NCI-H526 (cell line): ENCODE data around the gene DGKD.
A peak's percentile ranks its signal among the peaks of the same experiment; 100 is the strongest.
"Not testable (repeated sequence)": the region's sequence is repeated elsewhere in the genome, so short reads cannot be mapped to it uniquely, and the experiment has no call there.

Source experiments
- DNase-seq, 2 experiments: peaks; one replicate each; lab custom pipeline; 2025; lab: John Stamatoyannopoulos, UW

DGKD gene, protein sequence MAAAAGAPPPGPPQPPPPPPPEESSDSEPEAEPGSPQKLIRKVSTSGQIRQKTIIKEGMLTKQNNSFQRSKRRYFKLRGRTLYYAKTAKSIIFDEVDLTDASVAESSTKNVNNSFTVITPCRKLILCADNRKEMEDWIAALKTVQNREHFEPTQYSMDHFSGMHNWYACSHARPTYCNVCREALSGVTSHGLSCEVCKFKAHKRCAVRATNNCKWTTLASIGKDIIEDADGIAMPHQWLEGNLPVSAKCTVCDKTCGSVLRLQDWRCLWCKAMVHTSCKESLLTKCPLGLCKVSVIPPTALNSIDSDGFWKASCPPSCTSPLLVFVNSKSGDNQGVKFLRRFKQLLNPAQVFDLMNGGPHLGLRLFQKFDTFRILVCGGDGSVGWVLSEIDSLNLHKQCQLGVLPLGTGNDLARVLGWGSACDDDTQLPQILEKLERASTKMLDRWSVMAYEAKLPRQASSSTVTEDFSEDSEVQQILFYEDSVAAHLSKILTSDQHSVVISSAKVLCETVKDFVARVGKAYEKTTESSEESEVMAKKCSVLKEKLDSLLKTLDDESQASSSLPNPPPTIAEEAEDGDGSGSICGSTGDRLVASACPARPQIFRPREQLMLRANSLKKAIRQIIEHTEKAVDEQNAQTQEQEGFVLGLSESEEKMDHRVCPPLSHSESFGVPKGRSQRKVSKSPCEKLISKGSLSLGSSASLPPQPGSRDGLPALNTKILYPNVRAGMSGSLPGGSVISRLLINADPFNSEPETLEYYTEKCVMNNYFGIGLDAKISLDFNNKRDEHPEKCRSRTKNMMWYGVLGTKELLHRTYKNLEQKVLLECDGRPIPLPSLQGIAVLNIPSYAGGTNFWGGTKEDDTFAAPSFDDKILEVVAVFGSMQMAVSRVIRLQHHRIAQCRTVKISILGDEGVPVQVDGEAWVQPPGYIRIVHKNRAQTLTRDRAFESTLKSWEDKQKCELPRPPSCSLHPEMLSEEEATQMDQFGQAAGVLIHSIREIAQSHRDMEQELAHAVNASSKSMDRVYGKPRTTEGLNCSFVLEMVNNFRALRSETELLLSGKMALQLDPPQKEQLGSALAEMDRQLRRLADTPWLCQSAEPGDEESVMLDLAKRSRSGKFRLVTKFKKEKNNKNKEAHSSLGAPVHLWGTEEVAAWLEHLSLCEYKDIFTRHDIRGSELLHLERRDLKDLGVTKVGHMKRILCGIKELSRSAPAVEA

DNA sequence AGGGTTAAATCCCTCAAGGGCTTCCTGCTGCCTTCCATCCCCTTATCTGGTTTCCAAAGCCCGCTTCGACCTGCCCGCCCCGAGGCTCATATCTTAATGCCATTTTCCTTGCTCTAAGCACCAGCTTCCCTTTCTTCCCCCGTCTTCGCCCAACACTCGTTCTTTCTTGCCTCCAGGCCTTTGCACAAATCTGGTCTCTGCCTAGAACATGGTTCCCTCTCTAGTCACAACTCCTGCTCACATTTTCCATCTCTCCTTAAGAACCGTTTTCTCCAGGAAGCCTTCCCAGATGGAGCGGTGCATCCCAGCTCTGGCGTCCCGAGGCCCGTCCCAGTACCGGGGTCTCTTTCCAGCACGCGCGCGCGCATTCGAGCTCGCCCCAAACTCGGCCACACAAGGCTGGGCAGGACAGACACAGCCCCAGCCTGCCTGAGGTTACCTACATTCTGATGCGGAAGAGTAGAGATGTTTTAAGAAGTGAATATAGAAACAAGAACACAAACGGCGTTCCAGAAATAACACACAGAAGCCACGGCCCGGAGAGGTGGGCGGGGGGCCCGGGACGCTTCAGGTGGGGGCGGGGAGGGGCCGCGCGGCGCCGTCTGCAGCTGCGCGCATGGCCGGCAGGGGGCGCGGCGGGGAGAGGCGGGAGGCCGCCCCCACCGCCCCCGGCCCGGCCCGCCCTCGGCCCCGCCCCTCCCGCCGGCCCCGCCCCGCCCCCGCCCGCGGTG lies at the start of gene DGKD:
Gene DGKD, plus strand, starts transcription at position 726 of the 731 bp plus-strand sequence. CDS start 25 bp downstream, outside the sequence.
- peak; percentile 7 to 74 for DNase-seq

DNA sequence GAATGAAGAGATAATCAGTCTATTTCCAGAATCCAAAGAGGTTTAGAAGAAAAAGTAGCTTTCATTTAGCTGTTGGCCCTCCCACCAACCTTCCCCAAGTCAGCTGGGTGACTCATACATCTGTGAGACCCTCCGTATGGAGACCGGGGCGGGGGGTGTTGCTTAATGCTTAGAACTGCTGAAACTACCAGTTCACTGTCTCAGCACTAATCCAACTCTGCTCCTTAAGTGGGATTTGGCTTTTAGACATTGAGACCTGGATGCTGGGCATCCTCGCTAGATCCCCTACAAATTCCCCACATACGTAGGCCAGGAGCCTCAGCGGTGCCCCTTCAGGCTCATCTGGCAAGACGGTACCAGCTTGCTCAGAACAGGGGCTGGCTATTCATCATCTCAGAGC lies 46.7 kb upstream of the DGKD start, which contains the start of gene SAG:
Gene SAG, plus strand, starts transcription at position 252 of the 400 bp plus-strand sequence. CDS start 1,374 bp downstream, outside the sequence.
- no peak for DNase-seq

DNA sequence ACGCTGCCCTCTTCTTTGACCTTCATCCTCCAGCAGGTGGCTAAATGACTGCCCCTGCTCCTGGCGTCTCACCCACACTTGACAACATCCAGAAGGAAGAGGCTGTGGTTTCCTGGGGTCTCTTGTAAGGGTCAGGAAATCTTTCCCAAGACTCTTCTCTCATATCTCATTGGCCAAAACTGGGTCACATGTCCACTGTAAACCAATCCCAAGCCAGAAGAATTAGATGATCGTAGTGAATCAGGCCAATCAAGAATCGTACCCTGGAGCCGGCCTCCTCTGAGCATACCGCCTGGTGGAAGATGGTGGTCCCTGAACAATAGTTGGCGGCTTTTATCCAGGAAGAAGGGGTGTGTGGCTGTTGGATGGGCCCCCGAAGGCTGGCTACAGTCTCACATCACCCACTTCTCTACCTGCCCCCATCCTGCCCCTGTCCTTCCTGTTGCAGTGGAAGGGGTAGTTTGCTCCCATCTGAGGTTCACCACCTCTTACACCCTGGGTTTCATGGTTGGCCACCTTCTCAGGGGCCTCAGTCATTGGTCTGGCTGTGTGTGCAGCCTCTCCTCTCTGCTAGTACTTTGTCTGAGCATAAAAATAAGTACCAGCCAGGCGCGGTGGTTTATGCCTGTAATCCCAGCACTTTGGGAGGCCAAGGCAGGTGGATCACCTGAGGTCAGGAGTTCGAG lies 42.9 kb upstream of the DGKD start:
- no peak for DNase-seq

DNA sequence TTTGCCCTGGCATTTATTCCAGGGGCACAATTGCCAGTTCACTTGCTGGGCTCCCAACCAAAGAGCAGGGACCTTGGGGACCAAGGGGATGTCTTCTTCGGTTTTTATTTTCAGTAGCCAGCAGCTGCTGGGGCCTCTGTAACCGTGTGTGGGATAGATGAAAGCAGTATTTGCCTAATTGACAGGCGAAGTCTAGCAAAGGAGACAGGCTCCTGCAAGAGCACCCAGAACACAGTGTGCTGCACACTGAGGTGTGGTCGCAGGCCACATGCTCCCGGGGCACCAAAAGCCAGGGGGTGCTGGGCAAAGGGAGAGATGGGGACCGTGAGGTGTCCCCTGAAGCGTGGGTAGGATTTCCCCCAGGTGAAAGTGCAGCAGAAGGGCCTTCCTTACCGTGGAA lies 41.4 kb upstream of the DGKD start:
- peak; percentile 40 to 47 for DNase-seq

DNA sequence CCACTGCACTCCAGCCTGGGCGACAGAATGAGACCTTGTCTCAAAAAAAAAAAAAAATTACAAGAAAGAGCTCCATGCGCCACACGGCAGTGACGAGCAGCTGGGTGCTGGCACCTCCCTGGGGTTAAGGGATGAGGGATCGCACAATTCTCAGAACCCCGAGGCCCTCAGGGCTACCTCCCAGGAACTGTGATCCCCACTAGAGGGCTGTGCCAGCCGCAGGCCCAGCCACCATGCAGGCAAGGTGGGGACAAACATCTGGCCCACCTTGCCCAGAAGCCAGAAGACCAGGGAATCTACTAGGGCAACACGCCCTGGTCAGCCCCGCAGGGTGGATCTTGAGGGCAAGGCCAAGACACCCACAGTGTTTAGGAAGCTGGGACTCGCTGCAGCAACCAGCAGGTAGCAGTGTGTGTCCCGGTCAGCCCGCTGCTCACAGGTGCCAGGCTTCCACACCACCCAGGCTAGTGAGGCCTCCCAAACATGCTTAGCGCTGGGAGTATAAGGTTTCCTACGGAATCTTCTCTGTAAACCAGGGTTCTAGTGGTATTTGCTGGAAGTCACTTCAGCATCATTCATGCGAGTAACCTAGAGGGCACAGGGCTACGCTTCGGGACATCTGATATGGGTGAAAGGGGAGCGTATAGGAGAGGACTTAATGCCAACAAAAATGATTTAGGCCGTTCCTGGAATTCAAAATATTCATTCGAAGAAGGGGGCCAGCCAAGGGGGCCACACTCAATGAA lies 39.9 kb upstream of the DGKD start:
- no peak for DNase-seq

DNA sequence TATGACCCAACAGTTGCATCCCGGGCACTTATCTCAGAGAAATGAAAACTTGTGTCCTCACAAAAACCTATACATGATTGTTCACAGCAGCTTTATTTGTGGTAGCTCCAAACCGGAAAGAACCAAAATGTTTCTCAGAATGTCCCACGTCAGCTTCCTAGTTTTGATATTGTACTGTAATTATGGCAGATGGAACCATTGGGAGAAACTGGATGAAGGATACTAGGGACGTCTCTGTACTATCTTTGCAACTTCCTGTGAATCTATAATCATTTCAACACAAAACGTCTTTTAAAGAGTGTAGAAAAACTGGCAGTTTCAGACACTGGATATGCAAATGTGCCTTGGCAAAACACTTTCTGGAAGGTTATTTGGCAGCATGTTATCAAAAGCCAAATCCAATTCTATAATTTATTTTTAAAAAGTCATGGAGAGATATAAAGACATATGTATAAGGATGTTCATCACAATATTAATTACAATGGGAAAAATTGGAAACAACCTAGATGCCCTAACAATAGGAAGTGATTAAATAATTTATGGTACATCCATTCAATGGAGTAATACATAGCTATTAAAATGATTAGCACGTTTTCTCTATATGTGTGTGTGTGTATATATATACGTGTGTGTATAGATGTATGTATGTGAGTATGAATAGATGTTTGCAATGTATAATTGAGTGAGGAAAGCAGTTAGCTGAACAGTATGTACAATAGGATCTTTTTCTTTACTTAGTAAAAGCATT lies 36.9 kb upstream of the DGKD start:
- no peak for DNase-seq

DNA sequence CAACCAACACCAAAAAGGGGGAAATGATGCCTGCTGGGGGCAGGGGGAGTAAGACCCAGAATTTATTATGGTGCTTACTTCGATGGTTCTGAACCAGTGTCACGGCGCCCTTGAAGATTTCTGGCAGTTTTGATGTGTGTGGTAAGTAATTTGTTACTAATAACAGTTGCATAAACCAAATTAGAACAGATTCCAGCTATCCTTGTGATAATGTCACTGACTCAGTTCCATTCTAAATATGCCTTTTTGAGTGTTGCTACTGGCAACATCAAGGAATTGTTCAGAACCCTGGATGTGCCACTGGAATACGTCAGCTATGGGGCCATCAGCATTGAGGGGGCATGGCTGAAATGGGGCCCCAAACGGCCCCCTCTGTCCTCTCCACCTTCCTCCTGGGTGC lies 35.0 kb upstream of the DGKD start:
- DNase-seq = no peak

DNA sequence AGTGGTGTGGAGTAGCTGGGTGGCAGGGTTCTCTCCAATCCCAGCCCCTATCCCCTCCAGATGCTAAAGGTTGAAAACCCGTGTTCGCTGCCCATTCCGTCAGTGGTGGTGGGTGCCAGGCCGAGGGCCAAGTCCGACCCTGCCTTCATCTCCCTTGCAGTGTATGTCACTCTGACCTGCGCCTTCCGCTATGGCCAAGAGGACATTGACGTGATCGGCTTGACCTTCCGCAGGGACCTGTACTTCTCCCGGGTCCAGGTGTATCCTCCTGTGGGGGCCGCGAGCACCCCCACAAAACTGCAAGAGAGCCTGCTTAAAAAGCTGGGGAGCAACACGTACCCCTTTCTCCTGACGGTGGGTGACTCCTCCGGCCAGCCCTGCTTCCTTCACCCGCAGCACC lies 33.8 kb upstream of the DGKD start:
- DNase-seq = no peak

DNA sequence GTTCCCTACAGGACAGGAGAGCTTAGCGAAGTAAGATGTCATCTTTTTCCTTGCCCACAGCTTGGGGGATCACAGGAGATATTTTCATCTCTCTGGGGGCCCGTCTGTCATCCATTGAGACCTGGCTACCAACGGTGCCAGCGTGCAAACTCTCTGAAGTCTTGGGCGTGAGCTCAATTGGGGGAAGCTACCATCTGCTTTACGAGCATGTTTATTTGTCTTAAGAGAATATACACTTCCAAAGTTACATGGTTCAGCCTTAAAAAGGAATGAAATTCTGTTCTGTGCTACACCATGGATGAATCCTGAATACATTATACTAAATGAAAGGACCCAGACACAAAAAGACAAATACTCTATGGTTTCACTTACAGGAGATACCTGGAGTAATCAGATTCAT lies 33.1 kb upstream of the DGKD start:
- no peak for DNase-seq

DNA sequence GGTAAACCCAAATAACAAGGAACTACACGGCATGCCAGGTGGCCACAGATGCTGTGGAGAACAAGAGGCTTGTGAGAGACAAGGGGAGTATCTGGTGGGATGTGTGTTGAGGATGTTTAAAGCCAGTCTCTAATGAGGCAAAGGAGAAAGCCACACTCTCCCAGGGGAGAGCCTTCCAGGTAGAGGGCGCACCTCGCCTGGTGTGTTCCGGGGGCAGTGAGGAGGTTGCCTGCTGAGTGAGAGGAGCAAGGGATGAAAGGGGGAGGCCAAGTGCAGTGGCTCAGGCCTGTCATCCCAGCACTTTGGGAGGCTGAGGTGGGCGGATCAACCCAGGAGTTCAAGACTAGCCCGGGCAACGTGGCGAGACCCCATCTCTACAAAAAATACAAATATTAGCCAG lies 30.4 kb upstream of the DGKD start:
- no peak for DNase-seq

DNA sequence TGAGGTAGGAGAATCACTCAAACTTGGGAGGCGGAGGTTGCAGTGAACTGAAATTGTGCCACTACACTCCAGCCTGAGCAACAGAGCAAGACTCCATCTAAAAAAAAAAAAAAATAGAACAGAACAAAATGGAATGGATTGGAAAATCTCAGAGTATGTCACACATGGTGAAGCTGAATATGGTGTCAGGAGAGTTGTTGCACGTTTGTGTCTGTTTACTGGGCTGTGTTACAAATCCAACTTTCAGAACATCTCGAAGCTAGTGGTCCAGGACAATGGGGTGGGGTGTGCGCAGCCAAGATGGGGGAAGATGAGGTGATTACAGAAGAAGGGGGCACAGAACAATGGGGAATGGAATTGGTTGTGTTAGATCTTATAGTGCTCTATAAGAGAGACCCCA lies 29.0 kb upstream of the DGKD start:
- no peak for DNase-seq

DNA sequence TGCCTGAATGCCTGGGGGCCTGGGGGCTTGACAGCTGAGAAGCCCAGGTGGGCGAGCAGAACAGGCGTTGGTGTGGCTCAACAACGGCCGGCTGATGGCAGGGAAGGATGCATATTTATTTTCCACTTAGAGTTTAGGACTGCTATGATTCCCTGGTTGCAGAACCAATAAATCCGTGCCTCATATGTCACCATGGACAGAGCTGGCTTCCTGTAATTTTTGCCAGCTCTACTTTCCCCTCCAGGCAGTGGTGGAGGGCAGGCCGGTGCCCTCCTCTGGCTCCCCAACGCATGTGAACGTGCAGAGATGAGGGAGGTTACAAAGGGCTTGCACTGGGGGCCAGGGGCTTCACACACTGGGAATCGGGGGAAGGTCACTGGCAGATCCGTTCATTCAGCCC lies 28.5 kb upstream of the DGKD start:
- DNase-seq = no peak

DNA sequence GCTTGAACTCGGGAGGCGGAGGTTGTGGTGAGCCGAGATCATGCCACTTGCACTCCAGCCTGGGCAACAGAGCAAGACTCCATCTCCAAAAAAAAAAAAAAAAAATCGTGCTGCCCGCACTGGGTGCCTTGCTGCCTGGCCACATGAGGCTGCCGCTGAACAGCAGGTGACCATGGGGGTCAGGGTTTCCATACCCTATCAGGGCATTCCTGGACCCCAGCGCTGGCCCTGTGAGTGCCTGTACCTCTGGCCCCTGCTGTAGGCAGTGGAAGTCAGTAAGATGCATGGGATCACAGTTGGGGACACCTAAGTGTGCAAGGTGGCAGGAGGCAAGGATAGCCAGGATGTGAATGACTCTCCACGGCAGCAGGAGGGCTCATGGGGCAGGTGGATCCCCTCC lies 27.8 kb upstream of the DGKD start:
- DNase-seq = no peak

DNA sequence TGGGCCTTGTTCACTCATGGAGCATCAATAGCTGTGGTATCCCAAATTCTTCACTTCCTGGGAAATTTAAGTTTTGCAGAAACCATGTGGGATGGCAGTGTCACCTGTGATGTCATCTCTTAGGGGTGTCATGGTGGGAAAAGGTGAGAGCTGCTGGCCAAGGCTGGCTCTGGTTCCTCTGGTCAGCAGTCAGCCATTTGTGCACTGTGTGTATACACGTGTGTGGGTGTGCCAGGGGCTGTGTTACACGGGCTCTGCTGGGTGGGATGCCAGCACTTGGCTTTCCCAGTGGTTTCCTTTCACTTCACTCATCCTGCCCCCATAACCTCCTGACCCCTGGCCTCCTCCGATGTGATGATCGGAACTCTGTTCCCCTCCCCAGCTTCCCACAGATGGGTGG lies 25.4 kb upstream of the DGKD start:
- DNase-seq = no peak

DNA sequence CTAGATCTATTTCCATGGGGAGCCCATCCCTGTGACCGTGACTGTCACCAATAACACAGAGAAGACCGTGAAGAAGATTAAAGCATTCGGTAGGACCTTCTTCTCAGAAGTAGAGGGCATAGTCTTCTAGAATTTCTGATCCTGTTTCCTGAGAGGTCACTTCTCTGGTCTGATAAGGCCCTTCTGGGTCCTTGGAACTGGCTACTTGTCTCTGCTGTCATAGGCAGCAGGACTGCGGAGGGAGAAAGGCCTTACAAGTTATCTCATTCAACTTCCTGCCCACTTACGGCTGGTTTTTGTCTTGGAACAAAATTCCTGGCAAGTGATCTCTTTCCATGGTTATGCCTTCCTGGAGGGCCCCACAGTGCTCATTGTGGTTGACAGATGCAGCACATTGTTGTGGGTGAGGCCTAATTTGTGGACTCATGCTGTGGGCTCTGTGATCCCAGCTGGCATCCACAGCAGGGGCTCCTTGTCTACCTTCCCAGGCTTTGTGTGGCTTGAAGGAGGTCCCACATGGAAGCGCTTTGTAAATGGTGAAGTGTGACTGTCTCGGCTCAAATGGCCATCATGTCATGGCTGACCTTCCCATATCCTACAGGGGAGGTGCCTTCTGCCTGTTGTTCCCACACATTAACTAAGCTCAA lies 24.7 kb upstream of the DGKD start:
- DNase-seq = no peak

DNA sequence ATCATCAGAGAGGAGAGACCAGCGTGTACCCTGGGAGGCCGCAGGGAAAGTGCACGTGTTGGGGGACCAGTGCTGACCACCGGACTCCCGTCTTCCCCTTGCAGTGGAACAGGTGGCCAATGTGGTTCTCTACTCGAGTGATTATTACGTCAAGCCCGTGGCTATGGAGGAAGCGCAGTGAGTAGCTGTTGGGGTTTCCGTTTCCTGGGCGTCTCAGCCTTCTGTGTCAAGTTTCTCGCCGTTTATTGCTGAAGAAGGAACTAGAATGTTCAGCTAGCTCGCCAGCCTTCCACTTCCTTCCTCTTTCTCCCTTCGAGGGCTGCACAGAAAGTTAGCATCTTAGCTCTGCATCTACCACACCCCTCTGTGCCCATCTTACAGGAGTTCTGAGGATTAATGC lies 22.8 kb upstream of the DGKD start:
- no peak for DNase-seq

DNA sequence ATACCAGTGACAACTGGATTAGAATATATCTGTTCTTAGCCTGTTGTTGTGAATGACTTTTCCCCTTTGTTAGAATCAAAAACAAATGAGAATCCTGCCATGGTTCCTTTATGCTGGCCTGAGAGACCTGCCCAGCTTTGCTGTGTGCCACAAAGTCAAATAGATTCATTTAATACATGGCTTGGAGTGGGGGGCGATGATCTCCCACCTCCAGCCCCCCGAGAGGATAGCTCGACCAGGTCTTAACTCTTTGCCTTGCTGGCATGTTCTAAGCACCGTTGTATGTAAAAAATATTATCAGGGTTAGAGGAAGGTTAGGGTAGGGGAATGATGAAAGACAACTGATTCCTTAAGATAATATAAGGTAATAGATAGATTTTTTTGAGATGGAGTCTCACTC lies 22.2 kb upstream of the DGKD start:
- DNase-seq = no peak

DNA sequence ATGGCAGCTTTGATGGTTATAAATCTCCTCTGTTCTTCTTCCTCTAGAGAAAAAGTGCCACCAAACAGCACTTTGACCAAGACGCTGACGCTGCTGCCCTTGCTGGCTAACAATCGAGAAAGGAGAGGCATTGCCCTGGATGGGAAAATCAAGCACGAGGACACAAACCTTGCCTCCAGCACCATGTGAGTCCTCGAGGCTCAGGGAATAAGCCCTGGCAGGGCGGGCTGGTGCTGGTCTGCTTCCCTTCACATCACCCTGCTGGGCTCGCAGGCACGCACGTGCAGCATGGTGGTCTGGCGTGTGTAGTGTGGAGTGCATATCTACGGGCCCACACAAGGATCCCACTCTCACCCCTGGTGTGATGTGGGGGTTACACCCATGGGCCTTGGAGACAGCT lies 19.4 kb upstream of the DGKD start:
- DNase-seq = no peak

DNA sequence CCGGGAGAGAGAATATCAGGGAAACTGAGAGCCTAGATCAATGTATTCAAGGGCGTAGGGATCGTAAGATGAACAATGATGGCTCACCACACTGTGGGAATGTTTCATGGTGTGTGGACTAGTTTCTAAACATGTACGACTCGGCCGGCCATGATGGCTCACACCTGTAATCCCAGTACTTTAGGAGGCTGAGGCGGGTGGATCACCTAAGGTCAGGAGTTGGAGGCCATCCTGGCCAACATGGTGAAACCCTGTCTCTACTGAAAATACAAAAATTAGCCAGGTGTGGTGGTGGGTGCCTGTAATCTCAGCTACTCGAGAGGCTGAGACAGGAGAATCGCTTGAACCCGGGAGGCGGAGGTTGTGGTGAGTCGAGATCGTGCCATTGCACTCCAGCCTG lies 18.2 kb upstream of the DGKD start:
- DNase-seq = not testable (repeated sequence)
